HFFc6 (cell line): Measurements from ENCODE around the gene CYP27C1. TPM values are rescaled to one million over a fixed set of nuclear protein-coding genes. Genes with fewer than 3 reads are reported as not detected.
A peak's percentile ranks its signal among the peaks of the same experiment; 100 is the strongest.
"Not testable (repeated sequence)": the region's sequence is repeated elsewhere in the genome, so short reads cannot be mapped to it uniquely, and the experiment has no call there.

Experiments used
- DNase-seq: peaks from one replicate; pipeline ENCODE4 v3.0.0-alpha.2; 2018
- H3K27ac Mint-ChIP-seq: 2 replicates; pipeline ENCODE4 v1.8.0; 2020; ENCODE audit warnings: mild to moderate bottlenecking, mixed read lengths
- H3K27me3 Mint-ChIP-seq: 2 replicates; pipeline ENCODE4 v1.8.0; 2021; ENCODE audit warnings: mild to moderate bottlenecking, moderate library complexity, mixed read lengths; ENCODE audit not compliant: insufficient read depth
- H3K36me3 Mint-ChIP-seq: 2 replicates; pipeline ENCODE4 v1.8.0; 2021; ENCODE audit warnings: low read depth, mixed read lengths
- H3K4me1 Mint-ChIP-seq: 2 replicates; pipeline ENCODE4 v1.8.0; 2020; ENCODE audit warnings: low read depth, mixed read lengths
- H3K4me3 Mint-ChIP-seq: 2 replicates; pipeline ENCODE4 v1.8.0; 2020; ENCODE audit warnings: mild to moderate bottlenecking, moderate library complexity, mixed read lengths
- H3K9me3 Mint-ChIP-seq: 2 replicates; pipeline ENCODE4 v1.8.0; 2020; ENCODE audit warnings: mild to moderate bottlenecking, mixed read lengths
- CTCF ChIP-seq: fragments of 200-600 bp; sonication (generic); IDR thresholded peaks from 2 replicates; pipeline ENCODE4 v1.5.0; 2021; ENCODE audit warnings: antibody characterized with exemption, mild to moderate bottlenecking
- total RNA-seq, 6 experiments: library from RNA; stranded (reverse); fragmentation: NEBNext Ultra II Directional; extraction: Animal tissue kit (Norgen Biotek cat#: 25700); gene quantifications; 2 replicates in 1 of 6; 3 replicates in 5 of 6; pipeline ENCODE4 v1.2.3, GENCODE V29; 2021

The CYP27C1 gene
- total RNA-seq, 6 experiments from 2014 or later = 0.09 to 0.17 (median 0.13) TPM

- H3K4me3 Mint-ChIP-seq = no peak overlapping the region
- peaks cover 6% of the 10 kb centered on the region for H3K27me3 Mint-ChIP-seq
- no peak overlapping the region for H3K27ac Mint-ChIP-seq
- TF ChIP-seq CTCF = no peak
- H3K9me3 Mint-ChIP-seq = no peaks in the 10 kb centered on the region
- peak; percentile 5 for DNase-seq
- H3K4me1 Mint-ChIP-seq = no peaks in the 10 kb centered on the region; the same call in 1 of the 2 replicates
- H3K36me3 Mint-ChIP-seq = no peaks in the 10 kb centered on the region
Measured at GRCh38 chr2:127165539-127165935, 54.6 kb downstream of the CYP27C1 start.

GRCh38 chr2:127164761-127165538, 55.1 kb downstream of the CYP27C1 start:
- no peak for TF ChIP-seq CTCF
- Mint-ChIP-seq H3K9me3 (no peaks in the 10 kb centered on the region), H3K27ac (no peak overlapping the region), H3K27me3 (peaks cover 6% of the 10 kb centered on the region), H3K4me3 (no peak overlapping the region), H3K4me1 (no peaks in the 10 kb centered on the region; the same call in 1 of the 2 replicates), H3K36me3 (no peaks in the 10 kb centered on the region)
- no peak for DNase-seq

- Mint-ChIP-seq H3K9me3 (no peaks in the 10 kb centered on the region), H3K4me1 (no peaks in the 10 kb centered on the region; the same call in 1 of the 2 replicates), H3K27me3 (peaks cover 6% of the 10 kb centered on the region), H3K36me3 (no peaks in the 10 kb centered on the region), H3K4me3 (no peak overlapping the region), H3K27ac (no peak overlapping the region)
- TF ChIP-seq CTCF = no peak
- DNase-seq = no peak
Measured at GRCh38 chr2:127163921-127164320, 56.2 kb downstream of the CYP27C1 start.

- H3K4me3 Mint-ChIP-seq, H3K27me3 Mint-ChIP-seq, H3K36me3 Mint-ChIP-seq, H3K4me1 Mint-ChIP-seq, H3K9me3 Mint-ChIP-seq, H3K27ac Mint-ChIP-seq, DNase-seq: not testable (repeated sequence)
Measured at GRCh38 chr2:127163090-127163406, 57.1 kb downstream of the CYP27C1 start.

GRCh38 chr2:127162261-127163089, 57.6 kb downstream of the CYP27C1 start:
- H3K36me3 Mint-ChIP-seq = no peaks in the 10 kb centered on the region
- H3K27me3 Mint-ChIP-seq = peaks cover 6% of the 10 kb centered on the region
- DNase-seq = no peak
- H3K9me3 Mint-ChIP-seq = no peaks in the 10 kb centered on the region
- no peak overlapping the region for H3K27ac Mint-ChIP-seq
- no peaks in the 10 kb centered on the region; the same call in 1 of the 2 replicates for H3K4me1 Mint-ChIP-seq
- no peak overlapping the region for H3K4me3 Mint-ChIP-seq
- TF ChIP-seq CTCF = no peak
